ENCODE measurements around the gene FAM53C. TPM values are rescaled to one million over a fixed set of nuclear protein-coding genes. Genes with fewer than 3 reads are reported as not detected.

FAM53C gene
- total RNA-seq, 3 donors from 2014 or later, result 22.2 to 25.6 (median 25.4) TPM

DNA sequence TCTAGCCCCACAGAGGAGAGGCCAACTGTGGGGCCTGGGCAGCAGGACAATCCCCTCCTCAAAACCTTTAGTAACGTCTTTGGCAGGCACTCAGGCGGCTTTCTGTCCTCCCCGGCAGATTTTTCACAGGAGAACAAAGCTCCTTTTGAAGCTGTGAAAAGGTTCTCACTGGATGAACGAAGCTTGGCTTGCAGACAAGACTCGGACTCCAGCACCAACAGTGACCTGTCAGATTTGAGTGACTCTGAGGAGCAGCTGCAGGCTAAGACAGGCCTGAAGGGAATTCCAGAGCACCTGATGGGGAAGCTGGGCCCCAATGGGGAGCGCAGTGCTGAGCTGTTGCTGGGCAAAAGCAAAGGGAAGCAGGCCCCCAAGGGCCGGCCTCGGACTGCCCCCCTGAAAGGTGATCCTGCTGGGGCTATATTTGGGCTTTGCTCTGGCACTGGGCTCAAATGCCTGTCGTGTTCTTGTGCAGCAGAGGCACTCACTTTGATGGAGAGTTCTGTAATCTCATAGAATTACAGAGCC, 53.9 kb downstream of the FAM53C start:
- Mint-ChIP-seq H3K9me3 (no peaks in the 10 kb centered on the region), H3K4me3 (no peak overlapping the region), H3K4me1 (ENCODE audit: low read depth) (no peaks in the 10 kb centered on the region), H3K27me3 (ENCODE audit: low read depth) (no peaks in the 10 kb centered on the region), H3K36me3 (ENCODE audit: insufficient read depth) (peaks cover 34% of the 10 kb centered on the region)
- ATAC-seq, result no peak
- DNase-seq, result no peak

Other genes starting within 250 kb of the FAM53C start
- not detected for gene NME5, start 198.8 kb upstream of the FAM53C start, total RNA-seq
- gene BRD8, start 159.6 kb upstream of the FAM53C start, total RNA-seq, result 10 to 100 TPM; 30.4 to 44.2 (median 39.3) TPM
- 1 to 10 TPM in 2 of 3 donors, under 1 TPM in 1; 0.76 to 1.5 (median 1.4) TPM for gene KIF20A, start 159.2 kb upstream of the FAM53C start, total RNA-seq
- gene CDC23, start 124.9 kb upstream of the FAM53C start, total RNA-seq, result 10 to 100 TPM; 50.2 to 52.2 (median 51.7) TPM
- gene GFRA3, start 63.6 kb upstream of the FAM53C start, total RNA-seq, result not detected
- 1 to 10 TPM in 2 of 3 donors, under 1 TPM in 1; 0.69 to 1.3 (median 1.2) TPM for gene CDC25C, start 6.5 kb upstream of the FAM53C start, total RNA-seq
- 10 to 100 TPM; 33.6 to 35.6 (median 34.4) TPM for gene KDM3B, start 14.4 kb downstream of the FAM53C start, total RNA-seq
- gene REEP2, start 100.8 kb downstream of the FAM53C start, total RNA-seq, result 1 to 10 TPM; 1.3 to 1.8 (median 1.7) TPM
- gene EGR1, start 127.2 kb downstream of the FAM53C start, total RNA-seq, result 10 to 100 TPM; 18.9 to 26.4 (median 20.0) TPM
- 100 to 1,000 TPM; 261 to 279 (median 270) TPM for gene ETF1, start 205.0 kb downstream of the FAM53C start, total RNA-seq
- 100 to 1,000 TPM; 701 to 707 (median 707) TPM for gene HSPA9, start 237.1 kb downstream of the FAM53C start, total RNA-seq